ENCODE results near the gene DNAJC2. TPM values are rescaled to one million over a fixed set of nuclear protein-coding genes. Genes with fewer than 3 reads are reported as not detected.

Gene DNAJC2, protein sequence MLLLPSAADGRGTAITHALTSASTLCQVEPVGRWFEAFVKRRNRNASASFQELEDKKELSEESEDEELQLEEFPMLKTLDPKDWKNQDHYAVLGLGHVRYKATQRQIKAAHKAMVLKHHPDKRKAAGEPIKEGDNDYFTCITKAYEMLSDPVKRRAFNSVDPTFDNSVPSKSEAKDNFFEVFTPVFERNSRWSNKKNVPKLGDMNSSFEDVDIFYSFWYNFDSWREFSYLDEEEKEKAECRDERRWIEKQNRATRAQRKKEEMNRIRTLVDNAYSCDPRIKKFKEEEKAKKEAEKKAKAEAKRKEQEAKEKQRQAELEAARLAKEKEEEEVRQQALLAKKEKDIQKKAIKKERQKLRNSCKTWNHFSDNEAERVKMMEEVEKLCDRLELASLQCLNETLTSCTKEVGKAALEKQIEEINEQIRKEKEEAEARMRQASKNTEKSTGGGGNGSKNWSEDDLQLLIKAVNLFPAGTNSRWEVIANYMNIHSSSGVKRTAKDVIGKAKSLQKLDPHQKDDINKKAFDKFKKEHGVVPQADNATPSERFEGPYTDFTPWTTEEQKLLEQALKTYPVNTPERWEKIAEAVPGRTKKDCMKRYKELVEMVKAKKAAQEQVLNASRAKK
- polyA plus RNA-seq (ENCODE audit: insufficient read length in 4 of 4) = 10 to 100 TPM; 36.9 to 54.5 (median 49.2) TPM

DNA sequence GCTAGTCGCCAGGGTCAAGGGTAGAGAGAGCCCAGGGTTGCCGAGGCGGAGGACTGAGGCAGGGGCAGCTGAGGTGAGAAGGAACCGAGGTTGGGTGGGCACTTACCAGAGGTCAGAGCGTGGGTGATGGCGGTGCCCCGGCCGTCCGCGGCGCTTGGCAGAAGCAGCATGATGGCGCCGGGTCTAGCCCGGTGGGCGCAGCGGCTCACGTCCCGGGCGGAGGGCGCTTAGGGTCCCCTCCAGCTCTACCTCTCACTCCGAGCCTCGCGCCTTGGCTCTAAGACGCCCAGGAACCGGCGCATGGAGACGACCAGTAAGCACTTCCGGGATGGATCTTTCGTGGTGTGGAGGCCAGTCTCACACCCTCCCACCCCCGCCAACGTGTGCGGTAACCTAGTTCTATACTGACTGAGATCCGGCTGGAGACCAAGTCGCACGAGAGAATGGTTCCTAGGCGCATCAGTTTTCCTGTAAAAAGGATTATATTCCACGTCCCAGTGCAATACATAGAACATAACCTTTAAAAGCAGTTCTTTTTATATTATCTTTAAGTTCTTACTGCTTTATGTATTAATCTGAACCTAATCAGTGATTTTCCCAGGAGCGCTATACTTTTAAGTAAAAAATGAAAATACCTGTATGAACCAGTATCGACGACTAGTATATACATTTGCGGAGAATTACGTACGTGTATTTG lies at the start of gene DNAJC2:
TSS of gene DNAJC2 (minus strand) at position 315 of the 697 bp plus-strand sequence. CDS start at position 170, 145 bp downstream.
- DNase-seq (ENCODE audit: low read depth in 4 of 4, low spot score in 3 of 4) = peak; percentile 81 to 85 (median 82)

GRCh38 chr7:103391976-103392375 lies 47.4 kb upstream of the DNAJC2 start:
- DNase-seq (ENCODE audit: low read depth in 4 of 4, low spot score in 3 of 4) = no peak

- no peak for DNase-seq (ENCODE audit: low read depth in 4 of 4, low spot score in 3 of 4)
Observed at GRCh38 chr7:103391150-103391549, 46.6 kb upstream of the DNAJC2 start.

DNA sequence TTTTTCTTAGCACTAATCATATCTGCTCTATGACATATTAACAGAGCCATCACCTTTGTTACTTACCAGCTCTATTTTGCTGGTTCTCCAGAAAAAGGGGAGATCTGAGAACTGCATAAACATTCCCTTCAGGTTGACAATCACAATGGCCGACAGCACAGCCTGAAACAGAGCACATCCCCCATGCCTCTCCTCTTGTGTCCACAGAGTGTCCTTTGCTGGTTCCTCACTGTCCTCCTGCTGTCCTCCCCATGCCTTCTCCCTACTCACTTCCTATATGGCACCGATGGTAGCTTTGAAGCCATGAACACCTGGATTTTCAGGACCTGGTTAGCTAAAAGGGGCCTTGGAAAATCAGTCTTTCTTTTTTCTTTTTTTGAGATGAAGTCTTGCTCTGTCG lies 44.7 kb upstream of the DNAJC2 start:
- no peak for DNase-seq (ENCODE audit: low read depth in 4 of 4, low spot score in 3 of 4)

GRCh38 chr7:103388469-103389140 lies 44.0 kb upstream of the DNAJC2 start:
- no peak for DNase-seq (ENCODE audit: low read depth in 4 of 4, low spot score in 3 of 4)

- DNase-seq (ENCODE audit: low read depth in 4 of 4, low spot score in 3 of 4) = no peak
Observed at GRCh38 chr7:103387242-103387641, 42.7 kb upstream of the DNAJC2 start.

DNA sequence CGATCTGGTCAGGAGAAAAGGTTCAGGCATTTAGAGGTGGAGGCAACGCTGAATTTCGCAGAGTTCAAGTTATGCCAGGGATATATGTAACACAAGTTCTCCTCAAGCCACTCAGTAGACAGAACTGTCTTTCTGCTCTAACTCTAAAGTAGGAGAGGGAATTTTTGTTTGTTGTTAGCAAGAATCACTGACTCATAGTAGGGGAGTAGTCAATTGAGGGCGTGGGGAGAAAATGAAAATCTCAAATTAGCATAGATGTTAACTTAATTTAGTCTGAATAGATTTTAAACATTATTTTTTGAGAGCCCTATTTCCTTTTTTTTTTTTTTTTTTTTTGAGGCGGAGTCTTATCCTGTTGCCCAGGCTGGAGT lies 37.5 kb upstream of the DNAJC2 start:
- no peak for DNase-seq (ENCODE audit: low read depth in 4 of 4, low spot score in 3 of 4)

DNA sequence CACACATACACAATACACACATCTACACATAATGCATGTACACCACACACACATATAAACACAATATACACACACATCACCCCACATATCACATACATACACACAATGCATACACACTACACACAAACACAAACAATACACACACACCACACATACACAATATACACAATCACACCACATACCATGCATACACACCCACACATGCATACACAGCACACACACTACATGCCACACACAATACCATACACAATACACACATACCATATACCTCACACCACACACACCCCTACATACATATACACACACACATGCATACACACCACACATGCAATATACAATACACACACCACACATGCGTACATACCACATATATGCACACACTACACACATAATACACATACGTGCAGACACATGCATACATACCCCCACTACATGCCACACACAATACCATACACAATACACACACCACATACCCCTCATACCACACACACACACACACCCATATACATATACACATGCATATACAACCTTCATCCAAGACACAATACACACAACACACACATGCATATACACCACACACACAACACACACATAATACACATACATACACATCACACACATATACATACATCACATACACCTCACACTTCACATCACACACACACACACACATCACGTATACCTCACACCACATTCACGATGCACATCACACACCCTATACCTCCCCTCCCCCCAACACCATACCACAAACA lies 36.9 kb upstream of the DNAJC2 start:
- no peak for DNase-seq (ENCODE audit: low read depth in 4 of 4, low spot score in 3 of 4)

DNA sequence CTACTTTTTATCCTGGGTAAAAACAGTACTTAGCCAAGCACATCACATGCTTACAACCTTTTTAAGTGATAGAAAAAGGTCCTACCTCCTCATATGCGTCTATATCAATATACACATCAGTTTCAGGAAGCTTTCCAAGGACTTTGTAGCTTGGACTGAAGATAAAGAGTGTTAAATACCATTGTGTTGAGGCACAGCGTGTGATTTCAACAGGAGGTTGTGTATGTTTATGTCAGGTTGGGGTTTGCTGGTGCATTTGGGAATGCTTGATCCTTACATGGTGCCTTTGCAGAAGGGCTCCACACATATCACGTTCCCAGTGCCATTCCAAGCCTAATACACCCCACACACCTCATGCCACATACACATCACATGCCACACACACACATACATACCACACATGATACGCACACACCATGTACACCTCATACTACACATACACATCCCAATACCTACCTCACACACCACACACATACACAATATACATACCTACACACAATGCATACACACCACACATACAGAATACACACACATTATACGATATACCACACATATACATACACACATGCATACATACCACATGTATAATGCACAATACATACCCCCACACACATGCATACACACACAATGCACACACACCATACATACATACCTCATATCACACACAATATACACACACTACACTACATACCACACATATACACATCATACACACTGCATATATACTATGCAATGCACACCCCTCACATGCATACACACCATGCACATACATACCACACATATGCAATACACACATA lies 36.0 kb upstream of the DNAJC2 start:
- no peak for DNase-seq (ENCODE audit: low read depth in 4 of 4, low spot score in 3 of 4)

GRCh38 chr7:103379270-103379975 lies 34.9 kb upstream of the DNAJC2 start:
- no peak for DNase-seq (ENCODE audit: low read depth in 4 of 4, low spot score in 3 of 4)

DNA sequence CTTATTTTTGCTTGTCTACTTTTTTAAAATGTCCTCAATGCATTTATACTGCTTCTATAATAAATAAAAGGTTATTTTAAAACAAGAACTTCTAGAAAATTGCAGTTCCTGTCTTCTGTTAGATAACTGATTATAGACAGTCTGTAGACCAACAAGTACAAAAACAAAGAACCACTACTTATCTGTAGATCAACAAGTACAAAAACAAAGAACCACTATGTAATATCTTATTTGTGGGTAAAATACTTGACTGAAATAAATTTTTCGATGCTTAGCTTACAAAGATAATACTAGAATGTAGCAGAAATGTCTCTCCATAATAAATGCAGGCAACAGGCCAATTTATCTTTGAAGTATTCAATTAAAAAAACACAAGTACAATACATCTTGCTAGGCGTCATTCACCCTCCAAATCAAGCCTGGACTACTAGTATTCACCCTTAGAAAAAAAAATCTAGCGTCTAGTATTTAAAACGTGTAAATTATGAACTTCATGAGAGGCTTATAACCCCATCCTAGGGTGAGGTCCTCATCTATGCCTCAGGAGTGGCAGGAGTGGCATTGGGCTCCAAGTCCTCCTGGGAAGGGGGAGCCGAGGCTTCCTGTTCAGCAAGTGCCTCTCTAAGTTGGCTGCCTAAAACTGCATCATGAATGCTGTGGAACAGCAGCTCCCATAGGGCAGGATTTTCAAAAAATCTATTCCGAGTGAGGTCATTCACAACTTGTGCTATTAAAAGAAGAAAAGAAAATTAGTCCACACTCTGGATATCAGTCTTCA lies 29.5 kb upstream of the DNAJC2 start:
- DNase-seq (ENCODE audit: low read depth in 4 of 4, low spot score in 3 of 4) = no peak

- DNase-seq (ENCODE audit: low read depth in 4 of 4, low spot score in 3 of 4) = no peak
Observed at GRCh38 chr7:103369432-103369831, 24.9 kb upstream of the DNAJC2 start.

DNA sequence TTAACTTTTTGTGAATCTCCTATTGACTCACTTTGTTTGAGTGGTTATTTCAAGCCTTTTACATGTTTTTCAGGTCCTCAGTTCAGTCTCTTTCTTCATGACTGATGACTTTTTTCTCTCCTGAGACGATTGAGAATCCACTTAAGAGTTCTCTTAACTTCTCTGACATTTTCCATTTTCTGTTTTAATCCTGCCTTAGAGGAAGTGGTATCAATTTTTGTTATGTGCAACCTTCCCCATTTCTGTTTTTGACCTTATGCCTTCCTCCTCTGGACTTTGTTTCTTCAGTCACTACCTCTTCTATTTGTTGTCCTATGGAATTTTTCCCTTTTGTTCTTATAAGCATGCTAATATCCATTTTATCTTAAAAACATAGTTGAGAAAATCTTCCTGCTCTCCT lies 5.2 kb upstream of the DNAJC2 start:
- no peak for DNase-seq (ENCODE audit: low read depth in 4 of 4, low spot score in 3 of 4)

- DNase-seq (ENCODE audit: low read depth in 4 of 4, low spot score in 3 of 4) = no peak
Observed at GRCh38 chr7:103348959-103349358, 4.4 kb upstream of the DNAJC2 start.

GRCh38 chr7:103348452-103348851 lies 3.9 kb upstream of the DNAJC2 start:
- no peak for DNase-seq (ENCODE audit: low read depth in 4 of 4, low spot score in 3 of 4)

DNA sequence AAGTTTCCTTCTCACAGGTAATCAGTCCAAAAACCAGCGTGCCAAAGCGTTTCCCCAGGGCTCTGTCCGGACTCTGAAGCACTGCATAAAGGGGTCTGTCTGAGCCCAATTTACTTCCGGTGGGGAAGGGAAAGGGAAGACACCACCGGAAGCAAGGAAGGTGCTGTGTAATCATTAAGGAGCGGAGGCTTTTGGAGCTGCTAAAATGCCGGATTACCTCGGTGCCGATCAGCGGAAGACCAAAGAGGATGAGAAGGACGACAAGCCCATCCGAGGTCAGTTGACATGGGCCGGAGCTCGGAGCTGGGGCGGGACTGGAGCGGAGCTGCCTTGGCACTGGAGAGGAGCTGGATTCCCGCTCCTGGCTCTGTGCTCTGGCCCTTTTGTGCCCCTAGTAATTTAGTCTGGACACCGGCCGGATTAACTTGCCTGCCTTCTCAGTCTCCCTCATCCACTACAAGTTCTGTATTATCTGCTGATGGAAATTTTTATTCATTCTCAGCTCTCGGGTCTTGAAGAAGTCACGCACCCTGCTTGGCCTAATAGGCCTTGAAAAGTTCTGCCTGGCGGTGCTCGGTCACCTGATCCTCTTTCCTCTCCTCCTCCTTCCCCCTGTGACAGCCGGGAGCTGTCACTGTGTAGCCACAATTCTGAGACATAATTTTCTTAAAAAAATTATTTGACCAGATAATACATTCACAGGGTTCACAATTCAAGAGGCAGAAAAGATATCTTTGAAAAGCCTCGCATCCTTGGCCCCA lies 3.1 kb upstream of the DNAJC2 start, which contains the start of gene PSMC2:
TSS of gene PSMC2 (plus strand) at position 137 of the 761 bp plus-strand sequence. CDS start at position 206, 69 bp downstream.
- DNase-seq (ENCODE audit: low read depth in 4 of 4, low spot score in 3 of 4) = peak; percentile 86 to 90 (median 88)

DNA sequence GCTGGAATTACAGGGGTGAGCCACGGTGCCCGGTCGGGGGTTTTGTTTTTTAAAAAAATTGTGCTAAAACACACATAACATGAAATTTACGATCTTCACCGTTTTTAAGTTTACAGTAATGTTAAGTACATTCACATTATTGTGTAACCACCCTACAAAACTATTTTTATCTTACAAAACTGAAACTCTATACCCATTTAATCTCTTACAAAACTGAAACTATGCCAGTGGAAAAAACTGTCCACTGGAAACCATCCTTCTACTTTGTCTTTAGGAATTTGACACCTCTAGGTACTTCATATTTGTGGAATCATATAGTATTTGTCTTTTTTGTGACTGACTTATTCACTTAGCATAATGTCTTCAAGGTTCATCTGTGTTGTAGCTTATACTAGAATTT lies 1.8 kb upstream of the DNAJC2 start:
- DNase-seq (ENCODE audit: low read depth in 4 of 4, low spot score in 3 of 4) = no peak

Data from left renal pelvis (tissue), 4 donors.